Activated naive CD8-positive, alpha-beta T cell treated with anti-CD3 and anti-CD28 coated beads, Interleukin-2, amount 50 U/mL, for 24 hours (primary cell): Measurements from ENCODE around the gene CIC.
A peak's percentile ranks its signal among the peaks of the same experiment; 100 is the strongest.
"Not testable (repeated sequence)": the region's sequence is repeated elsewhere in the genome, so short reads cannot be mapped to it uniquely, and the experiment has no call there.

Experiments used
- ATAC-seq: fragments of 150-1000 bp; cut with Tn5 transposase; one replicate; pipeline ENCODE4 v1.10.0; 2021
- DNase-seq: peaks from one replicate; pipeline ENCODE4 v3.0.0; 2021
- H3K27ac Mint-ChIP-seq: one replicate; pipeline ENCODE4 v1.8.0; 2021; ENCODE audit warnings: mild to moderate bottlenecking, mixed read lengths
- H3K27me3 Mint-ChIP-seq: one replicate; pipeline ENCODE4 v1.8.0; 2021; ENCODE audit warnings: mixed read lengths
- H3K36me3 Mint-ChIP-seq: one replicate; pipeline ENCODE4 v1.8.0; 2021; ENCODE audit warnings: low read depth, mixed read lengths
- H3K4me1 Mint-ChIP-seq: one replicate; pipeline ENCODE4 v1.8.0; 2021; ENCODE audit warnings: mixed read lengths
- H3K4me3 Mint-ChIP-seq: one replicate; pipeline ENCODE4 v1.8.0; 2021; ENCODE audit warnings: mild to moderate bottlenecking, moderate library complexity, mixed read lengths
- H3K9me3 Mint-ChIP-seq: one replicate; pipeline ENCODE4 v1.8.0; 2021; ENCODE audit warnings: mixed read lengths

The CIC gene

GRCh38 chr19:42249149-42249750, 19.8 kb upstream of the CIC start:
- Mint-ChIP-seq H3K4me3 (no peak overlapping the region), H3K27ac (no peak overlapping the region), H3K36me3 (peaks cover 22% of the 10 kb centered on the region), H3K9me3 (no peaks in the 10 kb centered on the region), H3K4me1 (peaks cover 44% of the 10 kb centered on the region), H3K27me3 (no peaks in the 10 kb centered on the region)
- DNase-seq (no peak), ATAC-seq (no peak)

GRCh38 chr19:42249769-42250168, 19.3 kb upstream of the CIC start:
- Mint-ChIP-seq H3K4me1 (peaks cover 41% of the 10 kb centered on the region), H3K36me3 (peaks cover 22% of the 10 kb centered on the region), H3K4me3 (no peak overlapping the region), H3K27ac (peak overlapping the region; percentile 71), H3K9me3 (no peaks in the 10 kb centered on the region), H3K27me3 (no peaks in the 10 kb centered on the region)
- ATAC-seq (no peak), DNase-seq (no peak)

DNA sequence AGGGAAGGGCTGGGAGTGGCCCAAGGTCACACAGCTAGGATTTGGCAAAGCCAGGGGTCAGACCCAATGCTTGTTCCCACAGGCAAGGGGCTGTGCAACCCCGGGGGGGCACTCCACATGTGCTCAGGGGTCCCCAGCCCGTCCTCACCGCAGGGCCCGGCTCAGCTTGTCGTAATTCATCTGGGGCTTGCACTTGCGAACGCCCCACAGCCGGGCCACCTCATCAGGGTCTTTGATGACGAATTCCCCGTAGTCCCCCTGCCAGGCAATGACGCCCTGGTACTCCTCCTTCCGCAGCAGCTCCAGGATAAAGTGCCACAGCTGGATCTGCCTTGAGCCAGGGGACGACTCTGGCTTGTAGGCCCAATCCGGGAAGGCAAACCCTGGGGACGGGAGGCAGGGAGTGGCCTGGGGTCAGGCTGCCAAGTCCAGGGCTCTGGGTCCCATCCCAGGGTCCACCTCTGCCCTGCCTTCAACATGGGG, 18.8 kb upstream of the CIC start:
- no peak for ATAC-seq
- peaks cover 37% of the 10 kb centered on the region for H3K4me1 Mint-ChIP-seq
- no peak for DNase-seq
- peak overlapping the region; percentile 57 for H3K4me3 Mint-ChIP-seq
- peak overlapping the region; percentile 71 for H3K27ac Mint-ChIP-seq
- H3K9me3 Mint-ChIP-seq, result no peaks in the 10 kb centered on the region
- H3K36me3 Mint-ChIP-seq, result peaks cover 19% of the 10 kb centered on the region
- no peaks in the 10 kb centered on the region for H3K27me3 Mint-ChIP-seq

DNA sequence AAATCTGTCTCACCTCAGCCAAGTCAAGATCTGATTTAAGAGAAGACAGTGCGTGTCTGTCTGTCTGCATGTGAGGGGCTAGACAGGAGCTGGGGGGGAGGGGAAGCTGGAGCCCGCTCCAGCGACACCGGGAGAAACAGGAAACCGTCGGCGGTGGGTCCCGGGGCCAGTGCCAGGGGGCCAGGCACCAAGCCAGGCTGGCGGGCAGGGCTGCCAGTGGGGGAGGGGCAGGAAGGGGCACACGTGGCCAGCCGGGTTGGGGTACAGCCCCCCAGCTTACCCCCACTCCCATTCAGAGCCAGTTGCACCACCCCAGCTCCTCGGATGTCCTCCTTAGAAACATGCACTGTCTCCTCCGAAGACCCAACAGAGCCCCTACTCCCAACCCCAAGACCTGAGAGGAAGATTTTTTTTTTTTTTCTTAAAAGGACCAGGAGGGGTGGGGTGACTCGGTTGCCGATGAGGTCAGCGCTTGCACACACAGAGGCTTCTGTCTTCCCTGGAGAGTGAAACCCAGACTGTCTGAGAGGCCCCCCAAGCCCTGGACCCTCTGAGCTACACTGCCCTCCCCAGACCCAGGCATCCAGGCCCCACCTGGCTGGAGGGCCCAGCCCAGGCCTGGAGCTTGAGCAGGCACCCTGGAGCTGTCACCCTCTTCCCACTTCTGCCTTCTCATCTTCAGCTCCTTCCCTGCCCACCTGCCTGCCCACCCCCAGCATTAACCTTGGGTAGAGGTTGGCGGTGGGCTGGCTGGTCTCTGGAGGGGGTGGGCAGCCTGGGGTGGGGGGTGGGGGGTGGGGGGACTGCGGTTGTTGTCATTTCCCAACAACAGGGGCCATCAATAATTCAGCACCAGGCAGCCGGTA, 18.2 kb upstream of the CIC start:
- Mint-ChIP-seq H3K36me3 (peaks cover 19% of the 10 kb centered on the region), H3K9me3 (no peaks in the 10 kb centered on the region), H3K4me1 (peaks cover 39% of the 10 kb centered on the region), H3K27me3 (peaks cover under 1% of the 10 kb centered on the region), H3K27ac (peak overlapping the region; percentile 97), H3K4me3 (peak overlapping the region; percentile 57)
- DNase-seq, result peak; percentile 34
- ATAC-seq, result peak; percentile 15

DNA sequence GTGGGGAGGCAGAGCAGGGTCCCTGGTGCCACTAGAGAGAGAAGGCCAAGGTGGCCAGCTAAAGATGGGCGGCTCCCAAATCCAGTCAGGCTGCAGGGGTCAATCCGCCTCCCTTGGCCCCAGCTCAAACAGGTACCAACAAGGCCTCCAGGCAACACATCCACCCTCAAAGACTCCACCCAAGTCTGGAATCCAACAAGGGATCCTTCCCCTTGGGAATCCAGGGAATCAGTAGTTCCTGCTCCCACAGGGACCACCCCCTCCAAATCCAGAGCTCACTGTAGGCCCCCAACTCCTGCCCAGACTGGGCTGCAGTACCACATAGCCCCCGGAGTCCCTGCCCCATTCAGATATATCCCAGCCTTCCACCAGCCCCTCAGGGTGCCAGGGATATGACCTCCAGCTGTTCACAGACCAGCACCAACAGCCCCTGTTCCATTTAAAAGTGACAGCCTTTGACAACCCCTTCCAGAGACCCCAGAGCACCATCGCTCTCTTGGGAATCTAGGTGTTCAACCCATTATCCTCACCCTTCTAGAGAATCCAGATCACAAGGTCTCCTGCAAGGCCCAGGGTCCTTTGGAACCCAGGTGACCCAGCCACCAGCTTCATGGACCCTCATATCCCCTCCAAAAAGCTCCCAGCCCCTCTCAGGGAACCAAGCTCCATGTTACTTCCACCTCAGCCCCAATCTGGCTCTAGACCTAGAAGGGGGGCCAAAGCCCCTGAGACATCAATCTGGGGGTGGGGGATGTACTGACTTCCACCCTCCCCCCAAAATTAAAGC, 17.3 kb upstream of the CIC start:
- H3K36me3 Mint-ChIP-seq, result peaks cover 19% of the 10 kb centered on the region
- H3K4me1 Mint-ChIP-seq, result peaks cover 37% of the 10 kb centered on the region
- no peaks in the 10 kb centered on the region for H3K9me3 Mint-ChIP-seq

GRCh38 chr19:42252365-42253244, 16.4 kb upstream of the CIC start:
- no peaks in the 10 kb centered on the region for H3K9me3 Mint-ChIP-seq
- H3K27me3 Mint-ChIP-seq, result peaks cover 5% of the 10 kb centered on the region
- DNase-seq (no peak), ATAC-seq (no peak)
- H3K4me1 Mint-ChIP-seq, result peaks cover 33% of the 10 kb centered on the region
- peak overlapping the region; percentile 96 for H3K4me3 Mint-ChIP-seq
- H3K27ac Mint-ChIP-seq, result peak overlapping the region; percentile 97
- H3K36me3 Mint-ChIP-seq, result peaks cover 17% of the 10 kb centered on the region

More for the DNA sequence above, 17.3 kb upstream of the CIC start:
- H3K4me3 Mint-ChIP-seq, result peak overlapping the region; percentile 96
- H3K27ac Mint-ChIP-seq, result peak overlapping the region; percentile 97
- H3K27me3 Mint-ChIP-seq, result peaks cover 5% of the 10 kb centered on the region
- ATAC-seq, result no peak
- no peak for DNase-seq

DNA sequence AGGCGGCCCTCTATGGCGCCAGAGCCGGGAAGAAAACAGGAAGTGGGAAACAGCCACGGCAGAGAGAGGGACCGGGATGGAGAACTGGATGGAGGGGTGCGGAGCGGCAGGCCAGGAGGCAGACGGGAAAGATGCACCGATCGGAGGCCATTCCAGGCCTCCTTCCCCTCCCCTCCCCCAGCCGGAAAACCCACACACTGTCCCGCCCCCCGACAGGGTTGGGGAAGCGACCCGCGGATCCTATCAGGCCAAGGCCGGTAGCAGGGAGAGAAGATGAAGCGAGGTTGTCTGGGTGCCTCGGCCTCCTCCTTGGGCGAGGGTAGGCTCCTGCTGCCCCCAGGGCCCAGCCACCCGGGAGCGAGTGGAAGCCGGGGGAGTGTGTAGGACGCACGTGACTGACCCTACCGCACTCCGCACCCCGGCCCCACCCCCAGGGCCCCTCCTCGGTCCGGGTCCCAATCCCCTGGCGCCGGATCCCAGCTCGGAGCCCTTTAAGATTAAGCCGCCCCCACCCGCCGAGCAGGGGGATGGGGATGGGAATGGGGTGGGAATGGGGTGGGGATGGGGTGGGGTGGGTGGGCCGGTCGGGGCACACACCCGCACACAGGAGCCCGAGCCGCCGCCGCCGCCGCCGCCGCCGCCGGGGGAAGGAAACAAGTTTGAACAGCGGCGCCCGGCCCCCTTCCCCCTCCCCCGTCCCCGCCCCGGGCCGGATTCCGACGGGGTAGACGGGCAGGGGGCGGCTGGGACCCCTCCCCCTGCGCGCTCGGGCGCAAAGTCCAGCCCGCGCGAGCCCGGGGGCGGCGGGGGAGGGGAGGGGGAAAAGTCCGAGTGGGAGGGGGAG, 15.6 kb upstream of the CIC start:
- DNase-seq, result peak; percentile 64
- ATAC-seq, result peak; percentile 6
- peak overlapping the region; percentile 96 for H3K4me3 Mint-ChIP-seq
- H3K9me3 Mint-ChIP-seq, result no peaks in the 10 kb centered on the region
- peaks cover 17% of the 10 kb centered on the region for H3K36me3 Mint-ChIP-seq
- peak overlapping the region; percentile 97 for H3K27ac Mint-ChIP-seq
- H3K27me3 Mint-ChIP-seq, result peaks cover 5% of the 10 kb centered on the region
- peaks cover 33% of the 10 kb centered on the region for H3K4me1 Mint-ChIP-seq

GRCh38 chr19:42254089-42254849, 14.8 kb upstream of the CIC start:
- ATAC-seq (peak; percentile 23), DNase-seq (peak; percentile 78)
- Mint-ChIP-seq H3K27me3 (peaks cover 5% of the 10 kb centered on the region), H3K36me3 (peaks cover 17% of the 10 kb centered on the region), H3K4me1 (peaks cover 31% of the 10 kb centered on the region), H3K27ac (peak overlapping the region; percentile 72), H3K9me3 (no peaks in the 10 kb centered on the region), H3K4me3 (peak overlapping the region; percentile 77)

DNA sequence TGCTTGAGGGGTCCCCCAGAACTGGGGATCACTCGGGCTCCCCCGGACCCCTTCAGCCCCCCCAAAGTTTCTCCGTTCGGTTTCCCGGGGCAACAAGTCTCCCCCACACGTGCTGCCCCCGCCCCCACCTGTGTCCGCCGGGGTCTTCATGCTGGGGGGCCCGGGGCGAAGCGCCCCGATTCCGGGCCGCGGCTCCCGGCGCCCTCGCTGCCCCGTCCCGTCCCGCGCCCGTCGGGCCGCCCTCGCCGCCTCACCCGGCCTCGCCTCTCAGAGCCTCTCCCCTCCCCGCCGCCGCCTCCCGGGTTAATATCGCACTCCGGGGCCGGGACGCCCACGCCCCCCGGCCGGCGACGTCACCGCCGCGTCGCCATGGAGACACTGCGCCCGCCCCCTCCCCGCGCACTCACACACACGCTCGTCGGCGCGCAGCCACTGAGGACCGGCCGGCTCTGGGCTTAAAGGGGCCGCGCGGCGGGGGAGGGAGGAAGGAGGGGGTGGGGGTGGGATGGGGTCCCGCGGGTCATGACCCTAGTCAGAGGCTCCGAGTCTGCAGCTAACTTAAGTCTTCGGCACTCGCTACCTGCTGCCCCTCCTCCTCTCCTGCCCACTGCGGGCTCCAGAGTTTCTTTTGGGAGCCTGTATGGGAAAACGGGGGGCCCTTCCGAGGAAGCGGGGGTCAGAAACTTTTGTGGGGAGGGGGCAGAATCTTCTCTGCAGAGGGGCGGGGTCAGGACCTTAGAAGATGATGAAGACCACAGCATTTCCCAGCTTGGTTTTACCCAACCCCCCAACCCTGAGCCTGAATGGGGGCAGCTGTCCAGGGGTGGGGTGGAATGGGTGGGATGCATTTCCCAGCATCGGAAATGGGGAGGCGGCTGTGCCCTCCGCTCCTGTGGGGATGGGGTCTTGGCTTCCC, 13.9 kb upstream of the CIC start, which contains the start of gene ERF:
ERF (minus strand) TSS at position 279 of the 916 bp plus-strand sequence; CDS start at position 150, 129 bp downstream.
- H3K4me3 Mint-ChIP-seq, result peak within 1 kb of the TSS; percentile 77
- DNase-seq (peak; percentile 95), ATAC-seq (peak; percentile 78)
- H3K4me1 Mint-ChIP-seq, result peaks cover 28% of the 10 kb centered on the region
- peaks cover 11% of the 10 kb centered on the region for H3K36me3 Mint-ChIP-seq
- no peaks in the 10 kb centered on the region for H3K9me3 Mint-ChIP-seq
- H3K27me3 Mint-ChIP-seq, result peaks cover 5% of the 10 kb centered on the region
- H3K27ac Mint-ChIP-seq, result peak within 1 kb of the TSS; percentile 72

DNA sequence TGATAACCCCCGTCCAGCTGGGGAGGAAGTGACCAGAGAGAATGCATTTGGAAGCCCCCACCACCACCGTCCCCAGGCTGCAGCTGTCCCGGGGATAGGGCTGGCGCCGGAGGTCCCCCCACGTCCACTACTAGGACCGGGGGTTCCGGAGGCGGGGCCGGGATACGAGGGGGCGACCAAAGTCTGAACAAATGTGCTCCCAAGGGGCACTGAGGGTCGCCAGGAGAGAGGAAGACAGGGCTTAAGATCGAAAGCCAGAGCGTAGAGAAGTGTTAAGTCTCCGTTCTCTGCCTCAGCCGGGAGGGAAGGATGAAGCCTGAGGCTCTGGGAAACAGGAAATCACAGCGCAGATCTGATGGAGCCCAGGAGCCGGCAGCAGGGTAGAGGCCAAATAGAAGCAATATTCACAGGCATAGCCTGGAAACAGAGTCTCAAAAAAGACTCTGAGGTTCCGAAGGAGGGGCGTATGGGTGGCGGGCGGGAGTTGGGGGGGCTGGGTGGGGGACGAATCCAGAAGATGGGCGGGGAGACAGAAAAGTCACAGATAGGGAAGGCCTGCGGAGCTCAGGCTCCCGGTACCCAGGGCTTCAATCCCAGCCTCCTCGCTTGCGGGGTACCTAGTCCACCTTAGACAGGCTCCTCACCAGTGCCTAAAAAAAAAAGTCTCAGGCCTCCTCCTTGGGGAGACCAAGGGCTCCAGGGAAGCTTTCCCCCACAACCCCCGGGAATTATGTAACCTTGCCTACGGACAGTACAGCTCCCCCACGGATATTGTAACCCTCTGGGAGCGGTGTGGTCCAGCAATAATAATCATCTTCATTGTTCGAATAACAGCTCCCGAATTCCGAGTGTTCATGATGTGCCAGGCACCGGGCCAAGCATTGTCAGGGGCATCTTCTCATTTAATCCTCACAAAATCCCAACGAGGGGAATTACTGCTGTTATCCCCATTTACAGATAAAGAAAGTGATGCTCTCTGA, 13.0 kb upstream of the CIC start:
- DNase-seq, result peak; percentile 17
- H3K4me1 Mint-ChIP-seq, result peaks cover 20% of the 10 kb centered on the region
- H3K9me3 Mint-ChIP-seq, result no peaks in the 10 kb centered on the region
- H3K27ac Mint-ChIP-seq, result peak overlapping the region; percentile 30
- H3K27me3 Mint-ChIP-seq, result peaks cover 5% of the 10 kb centered on the region
- H3K4me3 Mint-ChIP-seq, result peak overlapping the region; percentile 77
- no peak for ATAC-seq
- peaks cover 11% of the 10 kb centered on the region for H3K36me3 Mint-ChIP-seq

DNA sequence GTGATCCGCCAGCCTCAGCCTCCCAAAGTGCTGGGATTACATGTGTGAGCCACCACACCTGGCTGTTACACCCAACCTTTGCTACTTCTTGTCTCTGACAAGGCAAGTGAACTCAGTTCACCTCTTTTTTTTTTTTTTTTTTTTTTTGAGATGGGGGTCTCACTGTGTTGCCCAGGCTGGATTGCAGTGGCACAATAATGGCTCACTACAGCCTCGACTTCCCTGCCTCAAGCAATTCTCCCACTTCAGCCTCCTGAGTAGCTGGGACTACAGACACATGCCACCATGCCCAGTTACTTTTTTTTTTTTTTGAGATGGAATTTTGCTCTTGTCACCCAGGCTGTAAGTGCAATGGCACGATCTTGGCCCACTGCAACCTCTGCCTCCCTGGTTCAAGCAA, 11.2 kb upstream of the CIC start:
- H3K4me1 Mint-ChIP-seq, H3K9me3 Mint-ChIP-seq, ATAC-seq, H3K4me3 Mint-ChIP-seq, DNase-seq, H3K27ac Mint-ChIP-seq, H3K27me3 Mint-ChIP-seq, H3K36me3 Mint-ChIP-seq: not testable (repeated sequence)
